Thyroid gland (tissue), 4 donors: ENCODE results near the gene NUSAP1.
"Not testable (repeated sequence)": the region's sequence is repeated elsewhere in the genome, so short reads cannot be mapped to it uniquely, and the experiment has no call there.

Experiments used
- POLR2A ChIP-seq, 2 donors: fragments of 450-650 bp; IDR thresholded peaks; one replicate each; pipeline ENCODE4 v1.6.1; 2017; ENCODE audit warnings: antibody characterized with exemption in 2 of 2, mild to moderate bottlenecking in 2 of 2, moderate library complexity in 1 of 2
- TF ChIP-seq, protein P1 (sequence below), 6 experiments: fragments of 200-600 bp in 3 of 6; fragments of 450-650 bp in 3 of 6; sonication (generic) in 3 of 6; IDR thresholded peaks; one replicate each; pipeline ENCODE4 v1.5.1; 2016 to 2019; ENCODE audit warnings: antibody characterized with exemption in 6 of 6, mild to moderate bottlenecking in 2 of 6, inconsistent platforms in 1 of 6, moderate library complexity in 1 of 6

DNA sequence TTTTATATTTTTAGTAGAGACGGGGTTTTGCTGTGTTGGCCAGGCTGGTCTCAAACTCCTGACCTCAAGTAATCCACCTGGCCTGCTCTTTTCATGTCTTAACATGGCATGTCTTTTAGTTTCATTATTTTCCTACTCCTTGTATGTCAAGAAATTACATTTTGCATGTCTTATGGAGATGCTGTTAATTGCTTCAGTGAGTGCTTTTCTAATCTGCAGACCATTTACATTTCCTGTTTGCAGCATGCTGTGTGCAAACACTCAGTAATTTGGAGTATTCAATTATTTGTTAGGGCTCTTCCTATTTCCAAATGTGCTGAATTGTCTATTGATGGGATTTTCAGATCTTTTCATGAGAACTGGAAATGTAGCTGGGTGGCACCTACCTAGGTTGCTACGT is 31.5 kb upstream of the NUSAP1 start:
- TF ChIP-seq, protein P1, sequence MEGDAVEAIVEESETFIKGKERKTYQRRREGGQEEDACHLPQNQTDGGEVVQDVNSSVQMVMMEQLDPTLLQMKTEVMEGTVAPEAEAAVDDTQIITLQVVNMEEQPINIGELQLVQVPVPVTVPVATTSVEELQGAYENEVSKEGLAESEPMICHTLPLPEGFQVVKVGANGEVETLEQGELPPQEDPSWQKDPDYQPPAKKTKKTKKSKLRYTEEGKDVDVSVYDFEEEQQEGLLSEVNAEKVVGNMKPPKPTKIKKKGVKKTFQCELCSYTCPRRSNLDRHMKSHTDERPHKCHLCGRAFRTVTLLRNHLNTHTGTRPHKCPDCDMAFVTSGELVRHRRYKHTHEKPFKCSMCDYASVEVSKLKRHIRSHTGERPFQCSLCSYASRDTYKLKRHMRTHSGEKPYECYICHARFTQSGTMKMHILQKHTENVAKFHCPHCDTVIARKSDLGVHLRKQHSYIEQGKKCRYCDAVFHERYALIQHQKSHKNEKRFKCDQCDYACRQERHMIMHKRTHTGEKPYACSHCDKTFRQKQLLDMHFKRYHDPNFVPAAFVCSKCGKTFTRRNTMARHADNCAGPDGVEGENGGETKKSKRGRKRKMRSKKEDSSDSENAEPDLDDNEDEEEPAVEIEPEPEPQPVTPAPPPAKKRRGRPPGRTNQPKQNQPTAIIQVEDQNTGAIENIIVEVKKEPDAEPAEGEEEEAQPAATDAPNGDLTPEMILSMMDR (IDR thresholded peaks at IDR 0.05) = not testable (repeated sequence)
- TF ChIP-seq POLR2A (IDR thresholded peaks at IDR 0.05) = not testable (repeated sequence)
